KOPT-K1 (cell line): Measurements from ENCODE around the gene PPFIBP2.

ENCODE experiments used
- H3K27ac ChIP-seq: fragments of 200-600 bp; sonication (generic); 2 replicates; pipeline ENCODE4 v1.5.1; 2016; ENCODE audit warnings: antibody characterized with exemption, mild to moderate bottlenecking, low read depth, low read length; ENCODE audit not compliant: poor library complexity, severe bottlenecking
- H3K36me3 ChIP-seq: fragments of 200-600 bp; sonication (generic); 2 replicates; pipeline ENCODE4 v1.5.1; 2017; ENCODE audit warnings: antibody characterized with exemption, mild to moderate bottlenecking, low read length, moderate library complexity; ENCODE audit not compliant: insufficient read depth
- H3K9me3 ChIP-seq: fragments of 200-600 bp; sonication (generic); 2 replicates; pipeline ENCODE4 v1.5.1; 2017; ENCODE audit warnings: antibody characterized with exemption, low read length, mild to moderate bottlenecking; ENCODE audit not compliant: insufficient read depth, poor library complexity, severe bottlenecking

Gene PPFIBP2

DNA sequence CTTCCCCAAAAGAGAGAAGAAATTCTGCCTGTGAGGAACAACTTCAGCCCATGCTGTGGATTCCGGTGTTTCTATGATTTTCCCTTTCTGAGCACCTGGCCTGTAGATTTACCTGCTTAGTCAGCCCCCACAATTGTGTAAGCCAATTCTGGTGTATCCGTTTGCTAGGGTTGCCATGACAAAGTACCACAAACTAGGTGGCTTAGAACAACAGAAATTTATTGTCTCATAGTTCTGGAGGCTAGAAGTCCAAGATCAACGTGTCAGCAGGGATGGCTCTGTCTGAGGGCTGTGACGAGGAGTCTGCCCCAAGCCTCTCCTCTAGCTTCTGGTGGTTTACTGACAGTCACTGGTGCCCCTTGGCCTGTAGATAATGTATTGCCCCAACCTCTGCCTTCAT is 175.4 kb downstream of the PPFIBP2 start:
- Histone ChIP-seq H3K36me3 (no peaks in the 10 kb centered on the region), H3K9me3 (no peaks in the 10 kb centered on the region), H3K27ac (no peak overlapping the region)

- Histone ChIP-seq H3K36me3 (no peaks in the 10 kb centered on the region), H3K9me3 (no peaks in the 10 kb centered on the region), H3K27ac (no peak overlapping the region)
Observed at GRCh38 chr11:7690648-7691047, 176.8 kb downstream of the PPFIBP2 start.

GRCh38 chr11:7691759-7692350 is 178.1 kb downstream of the PPFIBP2 start:
- Histone ChIP-seq H3K9me3 (no peaks in the 10 kb centered on the region), H3K27ac (no peak overlapping the region), H3K36me3 (no peaks in the 10 kb centered on the region)

DNA sequence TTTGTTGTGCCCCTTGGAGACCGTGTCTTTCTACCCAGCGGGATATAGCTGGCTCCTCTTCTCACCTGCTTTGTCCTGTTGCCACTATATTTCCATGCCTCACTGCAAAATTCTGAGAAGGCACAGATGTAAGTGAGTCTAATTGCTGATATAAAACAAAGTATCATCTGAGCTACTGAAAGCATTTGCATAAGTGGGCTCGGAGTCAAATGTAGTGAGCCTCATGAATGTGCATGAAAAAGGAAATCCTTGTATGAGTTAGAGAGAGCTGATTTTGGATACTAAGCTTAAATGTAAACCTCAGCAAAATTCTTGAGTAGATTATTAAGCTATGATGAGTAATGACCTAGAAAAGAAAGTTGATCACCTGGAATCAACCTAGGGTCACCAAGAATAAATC is 178.6 kb downstream of the PPFIBP2 start:
- Histone ChIP-seq H3K9me3 (no peaks in the 10 kb centered on the region), H3K36me3 (no peaks in the 10 kb centered on the region), H3K27ac (no peak overlapping the region)

- Histone ChIP-seq H3K9me3 (no peaks in the 10 kb centered on the region), H3K27ac (no peak overlapping the region), H3K36me3 (no peaks in the 10 kb centered on the region)
Observed at GRCh38 chr11:7694235-7694634, 180.4 kb downstream of the PPFIBP2 start.

DNA sequence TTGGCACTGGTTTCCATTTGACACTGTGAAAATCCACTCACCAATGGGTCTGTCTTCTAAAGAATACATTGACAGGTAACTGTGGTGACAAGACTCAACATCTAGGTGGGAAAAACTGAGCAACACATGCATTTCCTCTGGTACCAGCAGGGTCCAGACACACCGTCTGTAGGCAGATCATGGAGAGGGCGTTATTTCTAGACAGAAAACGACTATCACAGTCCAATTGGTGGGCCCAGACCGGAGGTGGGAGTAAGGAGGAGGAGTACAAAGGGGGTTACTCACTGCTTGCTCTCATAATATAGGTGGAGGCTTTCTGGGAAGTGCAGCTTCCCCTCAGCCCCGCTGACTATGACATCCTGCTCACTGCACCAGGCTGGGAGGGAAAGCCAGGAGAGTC is 182.6 kb downstream of the PPFIBP2 start:
- Histone ChIP-seq H3K27ac (no peak overlapping the region), H3K9me3 (no peaks in the 10 kb centered on the region), H3K36me3 (no peaks in the 10 kb centered on the region)
